ENCODE results near the gene MTSS2.

Gene MTSS2

DNA sequence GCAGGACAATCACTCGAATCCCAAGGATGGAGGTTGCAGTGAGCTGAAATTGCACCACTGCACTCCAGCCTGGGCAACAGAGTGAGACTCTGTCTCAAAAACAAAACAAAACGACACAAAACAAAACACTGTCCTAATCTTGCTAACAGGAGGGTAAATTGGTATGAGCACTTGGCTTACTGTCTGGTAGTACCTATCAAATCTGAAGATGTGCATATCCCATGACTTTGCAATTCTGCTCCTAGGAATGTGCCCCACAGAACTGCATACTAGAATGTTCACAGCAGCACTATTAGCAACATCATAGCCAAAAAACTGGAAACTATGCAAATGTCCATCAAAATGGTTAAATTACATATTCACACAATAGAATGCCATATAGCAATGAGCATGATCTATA, 15.7 kb downstream of the MTSS2 start:
- no peak for DNase-seq (ENCODE audit: low read depth)

DNA sequence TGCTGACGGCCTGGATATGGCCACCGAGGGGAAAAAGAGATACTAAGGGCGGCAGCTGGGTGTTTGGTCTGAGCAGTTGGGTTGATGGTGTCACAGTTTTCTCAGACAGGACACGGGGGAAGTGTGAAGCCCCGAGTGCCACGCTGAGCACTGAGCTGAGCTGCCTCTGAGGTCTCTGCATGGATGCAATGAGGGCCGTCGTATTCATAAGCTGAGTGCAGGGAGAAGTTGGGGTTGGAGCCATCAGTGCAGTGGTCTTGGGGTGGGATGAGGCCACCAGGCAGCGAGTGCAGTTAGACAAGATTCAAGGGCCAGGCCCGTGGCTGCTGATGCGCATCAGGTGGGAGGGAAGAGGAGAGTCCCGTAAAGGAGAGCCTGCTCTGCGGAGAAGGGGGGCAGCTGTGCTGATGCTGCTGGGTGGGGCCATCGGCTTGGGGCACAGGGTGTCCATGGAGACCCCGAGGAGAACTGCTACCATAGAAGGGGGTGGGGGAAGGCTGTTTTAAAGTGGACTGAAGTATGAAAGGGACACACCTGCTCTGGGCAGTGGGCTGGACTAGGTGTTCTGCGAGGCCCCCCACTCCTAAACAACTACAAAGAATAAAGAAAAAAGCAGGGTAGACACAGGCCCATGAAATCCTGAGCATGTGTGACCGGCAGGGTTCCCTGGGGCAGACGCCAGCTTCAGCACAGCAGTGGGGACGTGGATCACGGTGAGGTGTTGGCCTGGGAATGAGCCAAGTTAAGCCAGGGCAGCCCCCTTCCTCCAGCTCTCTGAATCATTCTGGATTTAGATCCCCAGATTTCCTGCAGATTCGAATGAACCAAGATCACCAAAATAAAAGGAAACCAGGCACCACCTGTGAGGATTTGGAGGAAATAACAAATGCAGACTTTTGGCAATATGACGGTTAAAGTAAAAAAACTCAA, 19.8 kb downstream of the MTSS2 start:
- no peak for DNase-seq (ENCODE audit: low read depth)

DNA sequence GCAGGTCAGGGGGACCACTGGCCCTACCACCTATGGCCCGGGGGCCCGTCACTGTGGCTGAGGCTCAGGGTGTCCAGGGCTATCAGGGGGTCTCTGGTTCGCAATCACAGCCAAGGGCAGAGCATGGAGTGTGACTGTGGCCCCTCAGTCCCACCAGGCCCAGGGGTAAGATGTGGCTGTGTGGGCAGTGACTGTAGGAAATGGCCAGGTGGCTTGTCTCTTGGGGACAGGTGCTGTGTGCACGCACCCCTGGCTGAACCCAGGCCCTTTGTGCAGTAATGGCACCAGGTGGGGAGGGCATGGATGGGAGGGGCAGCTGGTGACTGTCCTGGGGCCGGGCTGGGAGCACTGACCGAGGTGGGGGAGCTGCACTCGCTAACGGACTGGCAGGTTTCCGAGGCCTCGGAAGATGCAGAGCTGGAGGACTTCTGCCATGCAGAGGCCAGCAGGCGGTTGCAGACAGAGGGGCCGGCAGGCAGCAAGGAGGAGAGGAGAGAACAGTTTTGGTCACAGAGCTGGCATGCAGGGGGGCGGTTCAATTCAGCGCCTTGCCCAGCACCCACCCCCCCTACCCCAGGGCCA, 20.6 kb downstream of the MTSS2 start:
- no peak for DNase-seq (ENCODE audit: low read depth)

DNA sequence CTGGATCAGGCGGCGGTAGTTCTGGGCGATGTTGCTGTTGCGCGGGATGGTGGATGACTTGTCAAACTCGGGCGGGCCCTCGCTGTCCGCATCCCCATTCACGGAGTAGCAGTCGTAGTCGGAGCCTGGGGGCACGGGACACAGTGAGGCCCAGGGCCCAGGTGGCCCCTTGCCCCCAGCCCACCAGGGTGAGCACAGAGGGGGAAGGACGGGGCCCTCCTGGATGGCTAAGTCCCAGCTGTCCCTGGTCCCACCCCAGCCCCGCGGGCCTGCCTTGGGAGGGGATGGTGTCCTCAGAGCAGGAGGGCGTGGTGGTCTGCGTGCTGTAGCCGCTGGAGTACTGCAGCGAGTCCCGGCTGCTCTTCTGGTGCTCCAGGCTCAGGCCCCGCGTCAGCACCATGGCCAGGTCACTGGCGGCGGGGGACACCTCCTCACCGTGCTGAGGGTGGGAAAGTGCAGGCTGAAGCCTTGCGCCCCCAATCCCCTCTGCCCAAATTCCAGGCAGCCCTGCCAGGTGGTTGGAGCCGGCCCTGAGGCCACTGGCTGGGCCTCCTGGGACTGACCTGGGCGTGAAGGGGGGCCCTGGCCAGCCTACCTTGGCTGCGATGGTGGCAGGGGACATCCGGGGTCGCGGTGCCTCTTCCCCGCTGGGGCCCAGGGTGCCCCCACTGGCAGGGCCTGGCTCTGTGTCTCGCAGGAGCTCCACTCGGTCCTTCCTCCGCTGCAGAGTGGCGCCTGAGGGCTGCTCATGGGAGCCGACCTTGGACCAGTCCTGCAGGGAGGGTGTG, 21.3 kb downstream of the MTSS2 start:
- DNase-seq (ENCODE audit: low read depth), result no peak

GRCh38 chr16:70663524-70664324, 22.1 kb downstream of the MTSS2 start:
- no peak for DNase-seq (ENCODE audit: low read depth)

DNA sequence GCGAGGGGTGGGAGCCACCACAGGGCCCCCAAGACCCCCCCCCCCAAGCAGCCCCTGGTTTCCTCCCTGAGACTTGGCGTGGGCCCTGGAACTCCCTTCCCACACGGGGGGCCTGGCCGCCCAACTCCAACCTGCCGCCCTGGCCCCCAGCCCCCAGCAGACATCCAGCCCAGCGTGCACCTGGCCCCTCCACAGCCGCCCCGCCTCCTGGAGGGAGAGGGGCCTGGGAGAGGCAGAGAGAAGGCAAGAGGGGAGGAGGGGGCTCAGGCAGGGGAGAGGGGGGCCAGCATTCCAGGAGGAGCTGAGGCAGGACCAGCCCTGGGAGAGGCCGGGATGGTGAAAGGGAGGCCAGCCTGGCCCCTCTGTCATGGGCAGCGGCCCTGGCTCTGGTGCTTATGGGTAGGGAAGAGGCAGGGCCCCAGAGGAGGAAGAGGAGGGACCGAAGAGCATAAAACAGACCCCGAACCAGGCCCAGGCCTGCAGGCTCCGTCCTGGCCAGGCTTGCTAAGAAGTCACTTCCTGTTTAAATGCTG, 22.8 kb downstream of the MTSS2 start:
- no peak for DNase-seq (ENCODE audit: low read depth)

- no peak for DNase-seq (ENCODE audit: low read depth)
Measured at GRCh38 chr16:70661918-70662641, 23.8 kb downstream of the MTSS2 start.

DNA sequence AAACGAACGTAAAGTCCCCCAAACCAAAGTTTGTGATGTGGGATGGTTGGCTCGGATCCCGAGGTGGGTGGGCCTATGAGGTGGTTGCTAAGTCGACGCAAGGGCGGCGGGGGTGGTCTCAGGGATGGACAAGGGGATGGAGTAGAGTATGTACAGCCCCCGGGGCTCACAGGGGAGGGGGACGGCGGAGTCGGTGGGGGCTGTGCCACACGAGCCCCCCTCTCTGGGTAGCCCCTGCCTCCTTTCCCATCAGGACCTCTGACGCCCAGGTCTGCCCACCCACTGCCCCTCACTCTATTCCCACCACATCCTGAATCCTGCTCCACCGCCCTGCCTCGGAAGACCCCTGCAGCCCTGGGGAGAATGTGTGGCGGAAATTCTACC, 24.3 kb downstream of the MTSS2 start:
- DNase-seq (ENCODE audit: low read depth), result no peak

- no peak for DNase-seq (ENCODE audit: low read depth)
Measured at GRCh38 chr16:70660672-70661350, 25.0 kb downstream of the MTSS2 start.

GRCh38 chr16:70659953-70660671, 25.7 kb downstream of the MTSS2 start:
- DNase-seq (ENCODE audit: low read depth), result no peak

DNA sequence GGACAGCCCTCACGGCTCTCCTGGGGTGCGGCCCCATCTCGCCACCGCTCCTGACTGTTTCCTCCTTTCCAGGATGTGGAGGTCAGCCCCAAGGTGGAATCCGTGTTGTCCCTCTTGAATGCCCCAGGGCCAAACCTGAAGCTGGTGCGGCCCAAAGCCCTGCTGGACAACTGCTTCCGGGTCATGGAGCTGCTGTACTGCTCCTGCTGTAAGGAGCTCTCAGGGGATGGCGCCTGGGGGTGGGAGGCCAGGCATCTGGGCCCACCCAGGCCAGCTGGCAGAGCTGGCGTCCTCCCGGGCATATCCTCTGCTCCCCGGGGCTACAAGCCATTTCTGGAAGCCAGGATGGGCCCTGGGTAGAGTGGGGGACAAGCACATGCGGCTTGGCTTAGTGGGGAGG, 26.3 kb downstream of the MTSS2 start:
- DNase-seq (ENCODE audit: low read depth), result no peak

- DNase-seq (ENCODE audit: low read depth), result no peak
Measured at GRCh38 chr16:70658921-70659320, 26.9 kb downstream of the MTSS2 start.

- no peak for DNase-seq (ENCODE audit: low read depth)
Measured at GRCh38 chr16:70657956-70658355, 27.9 kb downstream of the MTSS2 start.

- DNase-seq (ENCODE audit: low read depth), result no peak
Measured at GRCh38 chr16:70656712-70657263, 29.1 kb downstream of the MTSS2 start.

- no peak for DNase-seq (ENCODE audit: low read depth)
Measured at GRCh38 chr16:70656065-70656711, 29.7 kb downstream of the MTSS2 start.

DNA sequence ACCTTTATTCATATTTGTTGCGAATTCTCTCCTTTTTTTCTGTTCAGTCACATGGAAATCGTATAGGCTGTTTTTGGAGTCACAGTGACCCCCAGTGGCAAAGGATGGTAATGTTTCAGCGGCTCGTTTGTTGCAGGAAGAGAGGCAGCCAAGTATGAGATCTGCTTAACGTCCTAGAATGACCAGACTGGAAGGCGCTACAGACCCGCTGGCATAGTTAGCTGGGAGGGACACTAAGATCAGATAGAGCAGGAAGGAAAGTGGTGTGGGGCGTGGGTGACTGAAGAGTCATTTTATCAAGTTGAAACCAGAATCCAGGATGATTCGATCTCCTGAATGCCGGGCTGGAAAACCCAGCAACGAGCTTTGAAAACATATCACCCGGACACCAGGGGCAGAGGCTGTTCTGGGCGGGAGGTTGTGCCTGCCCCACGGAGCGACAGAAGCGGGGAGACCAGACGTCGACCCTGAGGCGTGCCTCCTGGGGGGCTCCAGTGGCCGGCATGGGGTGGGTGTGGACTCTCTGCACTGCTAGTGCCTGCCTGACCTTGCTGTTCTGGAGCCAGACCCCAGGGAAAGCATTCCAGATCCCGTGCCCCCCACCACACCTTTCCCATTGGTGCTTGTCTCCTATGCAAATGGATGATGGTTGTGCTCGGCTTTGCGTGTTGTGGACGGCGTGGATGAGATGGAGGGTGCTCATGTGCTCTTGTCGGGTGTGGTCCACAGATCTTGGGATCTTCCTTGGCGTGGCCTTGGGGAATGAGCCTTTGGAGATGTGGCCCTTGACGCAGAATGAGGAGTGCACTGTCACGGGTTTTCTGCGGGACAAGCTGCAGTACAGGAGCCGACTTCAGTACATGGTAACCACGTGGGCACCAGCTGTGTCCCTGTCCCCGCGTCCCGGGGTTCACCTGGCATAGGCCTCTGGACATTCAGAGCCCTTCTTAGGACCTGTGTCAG, 31.8 kb downstream of the MTSS2 start:
- peak; percentile 72 for DNase-seq (ENCODE audit: low read depth)

DNA sequence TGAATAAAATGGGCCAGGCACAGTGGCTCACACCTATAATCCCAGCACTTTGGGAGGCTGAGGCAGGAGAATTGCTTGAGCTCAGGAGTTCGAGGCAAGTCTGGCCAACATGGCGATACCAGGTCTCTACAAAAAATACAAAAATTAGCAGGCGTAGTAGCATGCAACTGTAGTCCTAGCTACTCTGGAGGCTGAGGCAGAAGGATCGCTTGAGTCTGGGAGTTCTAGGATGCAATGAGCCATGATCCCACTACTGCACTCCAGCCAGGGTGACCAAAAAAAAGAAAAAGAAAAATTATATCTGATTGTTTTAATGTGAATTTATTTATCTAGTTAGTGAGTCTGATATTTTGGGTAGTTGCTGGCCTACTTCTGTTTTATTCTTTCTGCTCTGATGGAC, 32.4 kb downstream of the MTSS2 start:
- no peak for DNase-seq (ENCODE audit: low read depth)

GRCh38 chr16:70652322-70652721, 33.5 kb downstream of the MTSS2 start:
- DNase-seq (ENCODE audit: low read depth), result no peak

Data from HS-5 (cell line).